ENCODE measurements around the gene SUCNR1.
"Not testable (repeated sequence)": the region's sequence is repeated elsewhere in the genome, so short reads cannot be mapped to it uniquely, and the experiment has no call there.

SUCNR1 gene

GRCh38 chr3:151873398-151873797 is at the start of gene SUCNR1:
Gene SUCNR1 (plus strand): TSS chr3:151873643. CDS start chr3:151879893, 6,250 bp downstream.
- DNase-seq (ENCODE audit: low spot score), result no peak

- DNase-seq (ENCODE audit: low spot score), result no peak
These were observed 45.6 kb upstream of the SUCNR1 start for GRCh38 chr3:151827816-151828215.

- DNase-seq (ENCODE audit: low spot score), result no peak
These were observed 37.5 kb upstream of the SUCNR1 start for GRCh38 chr3:151835751-151836525.

- DNase-seq (ENCODE audit: low spot score), result no peak
These were observed 36.4 kb upstream of the SUCNR1 start for GRCh38 chr3:151837057-151837456.

- peak; percentile 39 for DNase-seq (ENCODE audit: low spot score)
These were observed 34.7 kb upstream of the SUCNR1 start for GRCh38 chr3:151838574-151839312.

- no peak for DNase-seq (ENCODE audit: low spot score)
These were observed 34.2 kb upstream of the SUCNR1 start for GRCh38 chr3:151839313-151839631.

- DNase-seq (ENCODE audit: low spot score), result no peak
These were observed 31.6 kb upstream of the SUCNR1 start for GRCh38 chr3:151841801-151842200.

GRCh38 chr3:151843275-151843674 is 30.2 kb upstream of the SUCNR1 start:
- DNase-seq (ENCODE audit: low spot score), result no peak

GRCh38 chr3:151845306-151845905 is 28.0 kb upstream of the SUCNR1 start:
- no peak for DNase-seq (ENCODE audit: low spot score)

GRCh38 chr3:151850065-151850464 is 23.4 kb upstream of the SUCNR1 start:
- not testable (repeated sequence) for DNase-seq (ENCODE audit: low spot score)

GRCh38 chr3:151852074-151852811 is 21.2 kb upstream of the SUCNR1 start:
- DNase-seq (ENCODE audit: low spot score), result no peak

- no peak for DNase-seq (ENCODE audit: low spot score)
These were observed 17.3 kb upstream of the SUCNR1 start for GRCh38 chr3:151856118-151856517.

GRCh38 chr3:151856641-151857040 is 16.8 kb upstream of the SUCNR1 start:
- no peak for DNase-seq (ENCODE audit: low spot score)

- no peak for DNase-seq (ENCODE audit: low spot score)
These were observed 14.2 kb upstream of the SUCNR1 start for GRCh38 chr3:151859233-151859673.

GRCh38 chr3:151859905-151860304 is 13.5 kb upstream of the SUCNR1 start:
- no peak for DNase-seq (ENCODE audit: low spot score)

- no peak for DNase-seq (ENCODE audit: low spot score)
These were observed 9.8 kb upstream of the SUCNR1 start for GRCh38 chr3:151863611-151864010.

- no peak for DNase-seq (ENCODE audit: low spot score)
These were observed 8.9 kb upstream of the SUCNR1 start for GRCh38 chr3:151864423-151865101.

- DNase-seq (ENCODE audit: low spot score), result no peak
These were observed 6.6 kb upstream of the SUCNR1 start for GRCh38 chr3:151866711-151867410.

- no peak for DNase-seq (ENCODE audit: low spot score)
These were observed 5.8 kb upstream of the SUCNR1 start for GRCh38 chr3:151867666-151868065.

GRCh38 chr3:151869181-151869580 is 4.3 kb upstream of the SUCNR1 start:
- no peak for DNase-seq (ENCODE audit: low spot score)

All from CD4-positive, alpha-beta T cell treated with Interleukin-15 for 4 hours (primary cell).